H1 (cell line): Measurements from ENCODE around the gene PRKCA. TPM values are rescaled to one million over a fixed set of nuclear protein-coding genes. Genes with fewer than 3 reads are reported as not detected.

Experiments used
- CTCF ChIA-PET: fragments of 300-600 bp; sonication (Branson Sonifier 250); formaldehyde crosslinking; loops from one replicate; lab custom pipeline; 2021; ENCODE audit not compliant: partially characterized antibody; lab: Charles Lee
- POLR2A ChIA-PET: fragments of 300-600 bp; sonication (Branson Sonifier 250); formaldehyde crosslinking; loops from one replicate; lab custom pipeline; 2021; ENCODE audit warnings: inconsistent platforms; ENCODE audit not compliant: partially characterized antibody; lab: Charles Lee
- DNase-seq, 2 experiments: peaks; one replicate each; pipeline versions ENCODE4 v3.0.0 to v3.0.0-alpha.2; 2010 to 2022; ENCODE audit warnings: low spot score in 2 of 2, low read depth in 1 of 2, mixed read lengths in 1 of 2
- FAIRE-seq: peaks from 2 replicates; lab custom pipeline; 2011; peaks lifted over from hg19 to GRCh38; lab: Jason Lieb, UNC
- H2AFZ ChIP-seq: 2 replicates; pipeline ENCODE4 v1.8.1; 2012; ENCODE audit warnings: low read length, inconsistent platforms
- H2AK5ac ChIP-seq: 2 replicates; pipeline ENCODE4 v1.6.1; 2013; ENCODE audit warnings: low read depth, low read length
- H2BK120ac ChIP-seq: replicated peaks from 2 replicates; pipeline ENCODE3; 2013; ENCODE audit warnings: low read depth, low read length, inconsistent platforms
- H2BK12ac ChIP-seq: 2 replicates; pipeline ENCODE4 v1.6.1; 2013; ENCODE audit warnings: low read depth, low read length
- H2BK15ac ChIP-seq: 2 replicates; pipeline ENCODE4 v1.6.1; 2013; ENCODE audit warnings: low read length
- H2BK20ac ChIP-seq: 2 replicates; pipeline ENCODE4 v1.6.1; 2013; ENCODE audit warnings: low read length
- H2BK5ac ChIP-seq: 2 replicates; pipeline ENCODE4 v1.6.1; 2013; ENCODE audit warnings: low read depth, low read length
- H3K14ac ChIP-seq: 2 replicates; pipeline ENCODE4 v1.6.1; 2013; ENCODE audit warnings: inconsistent platforms; ENCODE audit not compliant: insufficient read length
- H3K18ac ChIP-seq: 2 replicates; pipeline ENCODE4 v1.6.1; 2013; ENCODE audit warnings: low read length; ENCODE audit errors: extremely low read depth
- H3K23ac ChIP-seq: 2 replicates; pipeline ENCODE4 v1.6.1; 2013; ENCODE audit warnings: inconsistent platforms; ENCODE audit not compliant: insufficient read length
- H3K23me2 ChIP-seq: 2 replicates; pipeline ENCODE4 v1.6.1; 2013; ENCODE audit warnings: low read depth, low read length
- H3K27ac ChIP-seq: 2 replicates; pipeline ENCODE4 v1.6.1; 2011; ENCODE audit warnings: low read depth, low read length, inconsistent platforms
- H3K27me3 ChIP-seq, 4 experiments: replicated peaks in 1 of 4; 1 replicate in 1 of 4; 2 replicates in 3 of 4; pipeline versions ENCODE4 v1.6.1 to v1.8.1; 2011 to 2013; ENCODE audit warnings: low read length in 3 of 4, mild to moderate bottlenecking in 3 of 4, inconsistent platforms in 2 of 4, mixed read lengths in 2 of 4, moderate library complexity in 1 of 4; ENCODE audit not compliant: control insufficient read depth in 3 of 4, insufficient read depth in 3 of 4; ENCODE audit errors: extremely low read depth in 1 of 4
- H3K36me3 ChIP-seq, 4 experiments: 2 replicates each; pipeline versions ENCODE4 v1.6.1 to v1.8.1; 2011 to 2013; ENCODE audit warnings: mild to moderate bottlenecking in 4 of 4, low read length in 3 of 4, moderate library complexity in 2 of 4, control low read depth in 1 of 4, inconsistent platforms in 1 of 4; ENCODE audit not compliant: insufficient read depth in 4 of 4, control insufficient read depth in 2 of 4
- H3K4ac ChIP-seq: replicated peaks from 2 replicates; pipeline ENCODE3; 2013; ENCODE audit warnings: low read length, low read depth, mixed read lengths, inconsistent platforms; ENCODE audit not compliant: insufficient read length
- H3K4me1 ChIP-seq, 4 experiments: replicated peaks in 1 of 4; 1 replicate in 1 of 4; 2 replicates in 3 of 4; pipeline versions ENCODE4 v1.6.1 to v1.8.1; 2011 to 2013; ENCODE audit warnings: low read length in 3 of 4, inconsistent platforms in 2 of 4, mixed read lengths in 1 of 4; ENCODE audit not compliant: insufficient read depth in 4 of 4, control insufficient read depth in 3 of 4
- H3K4me2 ChIP-seq, 2 experiments: 2 replicates each; pipeline versions ENCODE4 v1.6.1 to v1.8.1; 2011 to 2013; ENCODE audit warnings: low read depth in 2 of 2, low read length in 2 of 2, control low read depth in 1 of 2, inconsistent platforms in 1 of 2, mild to moderate bottlenecking in 1 of 2; ENCODE audit not compliant: insufficient read depth in 1 of 2
- H3K4me3 ChIP-seq, 4 experiments: fragments of 200-600, 300-600 bp in 1 of 4; sonication (generic), shearing (Covaris generic), sonication (Bioruptor Twin) in 1 of 4; 2 replicates each; pipeline versions ENCODE4 v1.5.1 to v1.8.1; 2011 to 2016; ENCODE audit warnings: low read length in 4 of 4, low read depth in 3 of 4, control low read depth in 2 of 4, inconsistent platforms in 2 of 4, mild to moderate bottlenecking in 2 of 4, mixed read lengths in 1 of 4, moderate library complexity in 1 of 4; ENCODE audit not compliant: insufficient read depth in 2 of 4; ENCODE audit errors: extremely low read depth in 1 of 4
- H3K56ac ChIP-seq: replicated peaks from 2 replicates; pipeline ENCODE3; 2013; ENCODE audit warnings: low read depth, mild to moderate bottlenecking, mixed read lengths, low read length, inconsistent platforms; ENCODE audit not compliant: insufficient read length
- H3K79me1 ChIP-seq: 2 replicates; pipeline ENCODE4 v1.6.1; 2013; ENCODE audit warnings: low read depth, low read length, control low read depth
- H3K79me2 ChIP-seq, 2 experiments: 2 replicates each; pipeline versions ENCODE4 v1.6.1 to v1.8.1; 2012 to 2013; ENCODE audit warnings: low read length in 2 of 2, mild to moderate bottlenecking in 2 of 2, inconsistent platforms in 1 of 2; ENCODE audit not compliant: insufficient read depth in 2 of 2, control insufficient read depth in 1 of 2
- H3K9ac ChIP-seq, 4 experiments: replicated peaks in 1 of 4; 1 replicate in 1 of 4; 2 replicates in 3 of 4; pipeline versions ENCODE4 v1.6.1 to v1.8.1; 2011 to 2013; ENCODE audit warnings: low read depth in 3 of 4, low read length in 3 of 4, control low read depth in 2 of 4, mild to moderate bottlenecking in 2 of 4, moderate library complexity in 2 of 4, inconsistent platforms in 1 of 4; ENCODE audit errors: extremely low read depth in 1 of 4
- H3K9me3 ChIP-seq, 2 experiments: 2 replicates each; pipeline versions ENCODE4 v1.6.1 to v1.8.1; 2012 to 2013; ENCODE audit warnings: mild to moderate bottlenecking in 2 of 2, moderate library complexity in 2 of 2, control low read depth in 1 of 2, inconsistent platforms in 1 of 2, low read depth in 1 of 2, low read length in 1 of 2, mixed read lengths in 1 of 2; ENCODE audit not compliant: insufficient read depth in 2 of 2
- H4K20me1 ChIP-seq, 2 experiments: replicated peaks in 1 of 2; 2 replicates each; pipeline versions ENCODE3 to v1.8.1; 2011 to 2013; ENCODE audit warnings: inconsistent platforms in 2 of 2, low read length in 2 of 2, mild to moderate bottlenecking in 1 of 2; ENCODE audit not compliant: insufficient read depth in 2 of 2, control insufficient read depth in 1 of 2
- H4K5ac ChIP-seq: 2 replicates; pipeline ENCODE4 v1.6.1; 2013; ENCODE audit warnings: low read length, low read depth, mixed read lengths, inconsistent platforms; ENCODE audit not compliant: insufficient read length
- H4K8ac ChIP-seq: 2 replicates; pipeline ENCODE4 v1.8.0; 2013; ENCODE audit warnings: mild to moderate bottlenecking, moderate library complexity, low read length, inconsistent platforms; ENCODE audit not compliant: insufficient read depth; ENCODE audit errors: extremely low read depth
- H4K91ac ChIP-seq: replicated peaks from 2 replicates; pipeline ENCODE3; 2013; ENCODE audit warnings: low read length, mixed read lengths, inconsistent platforms; ENCODE audit not compliant: insufficient read length
- KDM1A ChIP-seq: fragments of 200-600, 300-600 bp; sonication (generic); IDR thresholded peaks from 2 replicates; pipeline ENCODE4 v1.7.1; 2016; ENCODE audit warnings: mild to moderate bottlenecking, low read length, borderline replicate concordance
- RAD21 ChIP-seq, 2 experiments: IDR thresholded peaks in 1 of 2; conservative IDR thresholded peaks in 1 of 2; 2 replicates each; pipeline ENCODE4 v1.6.1; 2011; ENCODE audit warnings: low read depth in 2 of 2, low read length in 2 of 2, improper control_type of control experiment in 1 of 2, inconsistent platforms in 1 of 2, mild to moderate bottlenecking in 1 of 2, moderate library complexity in 1 of 2
- TCF12 ChIP-seq: IDR thresholded peaks from 2 replicates; pipeline ENCODE4 v1.6.1; 2011; ENCODE audit warnings: low read depth, mild to moderate bottlenecking, low read length
- YY1 ChIP-seq: IDR thresholded peaks from 2 replicates; pipeline ENCODE4 v1.6.1; 2011; ENCODE audit warnings: low read depth, mild to moderate bottlenecking, low read length
- WGBS, 2 experiments: shearing (Covaris generic) in 1 of 2; methylation state at CpG; one replicate each; pipeline versions ENCODE4 v1.1.6 to v1.1.7; 2013 to 2015; ENCODE audit warnings: low lambda C conversion rate in 2 of 2, mixed read lengths in 2 of 2, inconsistent platforms in 1 of 2, low coverage in 1 of 2, missing lambda C conversion rate in 1 of 2; ENCODE audit not compliant: insufficient replicate concordance in 2 of 2, insufficient coverage in 1 of 2, insufficient read length in 1 of 2; ENCODE audit errors: extremely low coverage in 1 of 2, missing lambda C conversion rate in 1 of 2; 5-methylcytosine and 5-hydroxymethylcytosine counted together
- polyA plus RNA-seq, 7 experiments: library from polyadenylated mRNA; depleted of rRNA in 3 of 7; stranded (reverse) in 5 of 7; unstranded in 2 of 7; fragments of >200 nt in 5 of 7; fragments of 200-250 nt in 2 of 7; gene quantifications; 1 replicate in 5 of 7; 2 replicates in 1 of 7; 4 replicates in 1 of 7; pipeline versions ENCODE4 v1.2.1 to v1.2.3, GENCODE V29; 2011 to 2013; ENCODE audit warnings: missing spikeins in 2 of 7, mixed read lengths in 2 of 7
- total RNA-seq: library from RNA; stranded (reverse); fragmentation: NEBNext Ultra II Directional; extraction: Animal tissue kit (Norgen Biotek cat#: 25700); gene quantifications from 2 replicates; pipeline ENCODE4 v1.2.1, GENCODE V29; 2021
- TF ChIP-seq, protein P1 (sequence below), 3 experiments: IDR thresholded peaks; 1 replicate in 2 of 3; 2 replicates in 1 of 3; pipeline versions ENCODE4 v1.5.1 to v1.6.1; 2011; ENCODE audit warnings: low read length in 3 of 3, mild to moderate bottlenecking in 3 of 3, inconsistent platforms in 2 of 3, low read depth in 1 of 3, moderate library complexity in 1 of 3; ENCODE audit not compliant: insufficient read depth in 1 of 3; ENCODE audit errors: control extremely low read depth in 1 of 3

PRKCA gene
- total and polyA plus RNA-seq, 2 of the 8 experiments (the other 6 are each of a cell fraction or from before 2014, with no cell fraction given): 5.8 to 17.8 TPM

GRCh38 chr17:66737524-66737923 is 435.1 kb downstream of the PRKCA start:
- no peaks in the 10 kb centered on the region for H3K79me2 ChIP-seq
- no peak overlapping the region for H4K91ac ChIP-seq
- no peak overlapping the region for H2BK5ac ChIP-seq
- H4K20me1 ChIP-seq: no peaks in the 10 kb centered on the region
- H2BK12ac ChIP-seq: no peak overlapping the region
- POLR2A ChIA-PET: no interaction called here
- no peak overlapping the region for H3K4ac ChIP-seq
- no peak overlapping the region for H3K9ac ChIP-seq
- no peak overlapping the region for H3K4me3 ChIP-seq
- no peak overlapping the region for H4K5ac ChIP-seq
- CTCF ChIA-PET: interaction anchor here (0.6 to 4.3 kb wide), 33 partner anchors 10 to 237 kb away, joined by 3 to 33 read pairs (median 5); partner anchors contain the start of gene CACNG5
- H3K23ac ChIP-seq: no peak overlapping the region
- peaks cover 0 to 4% (median 3%) of the 10 kb centered on the region in 4 experiments; a peak in 2 of 7 replicates for H3K4me1 ChIP-seq
- WGBS, 2 experiments: 57% methylated on average over 12 of the region's 12 CpGs; no CpG with 5 or more reads in 1 of the 2 experiments
- H3K18ac ChIP-seq: no peak overlapping the region
- DNase-seq (peak in 1 of 2 experiments; percentile 19), FAIRE-seq (no peak)
- no peaks in the 10 kb centered on the region for H3K9me3 ChIP-seq
- H3K36me3 ChIP-seq: peaks cover 0 to 3% (median 1%) of the 10 kb centered on the region in 4 experiments; a peak in 3 of 8 replicates
- H3K27me3 ChIP-seq: no peaks in the 10 kb centered on the region
- no peak overlapping the region for H2BK120ac ChIP-seq
- H3K4me2 ChIP-seq: no peak overlapping the region
- no peak overlapping the region for H3K14ac ChIP-seq
- H4K8ac ChIP-seq: no peak overlapping the region; the same call in 1 of the 2 replicates
- H2AFZ ChIP-seq: no peak overlapping the region
- no peaks in the 10 kb centered on the region for H3K79me1 ChIP-seq
- H2BK15ac ChIP-seq: no peak overlapping the region
- H3K27ac ChIP-seq: no peak overlapping the region
- no peak overlapping the region for H3K56ac ChIP-seq
- H2BK20ac ChIP-seq: no peak overlapping the region
- TF ChIP-seq KDM1A (no peak), YY1 (peak; percentile 35; the same call in 1 of the 2 replicates), TCF12 (no peak), RAD21 (IDR thresholded peaks at IDR 0.05 in 1 of 2, conservative IDR thresholded peaks at IDR 0.05 in 1 of 2; ENCODE audit: low read depth in 2 of 2, low read length in 2 of 2) (peak; percentile 88 to 92)
- TF ChIP-seq, protein P1, sequence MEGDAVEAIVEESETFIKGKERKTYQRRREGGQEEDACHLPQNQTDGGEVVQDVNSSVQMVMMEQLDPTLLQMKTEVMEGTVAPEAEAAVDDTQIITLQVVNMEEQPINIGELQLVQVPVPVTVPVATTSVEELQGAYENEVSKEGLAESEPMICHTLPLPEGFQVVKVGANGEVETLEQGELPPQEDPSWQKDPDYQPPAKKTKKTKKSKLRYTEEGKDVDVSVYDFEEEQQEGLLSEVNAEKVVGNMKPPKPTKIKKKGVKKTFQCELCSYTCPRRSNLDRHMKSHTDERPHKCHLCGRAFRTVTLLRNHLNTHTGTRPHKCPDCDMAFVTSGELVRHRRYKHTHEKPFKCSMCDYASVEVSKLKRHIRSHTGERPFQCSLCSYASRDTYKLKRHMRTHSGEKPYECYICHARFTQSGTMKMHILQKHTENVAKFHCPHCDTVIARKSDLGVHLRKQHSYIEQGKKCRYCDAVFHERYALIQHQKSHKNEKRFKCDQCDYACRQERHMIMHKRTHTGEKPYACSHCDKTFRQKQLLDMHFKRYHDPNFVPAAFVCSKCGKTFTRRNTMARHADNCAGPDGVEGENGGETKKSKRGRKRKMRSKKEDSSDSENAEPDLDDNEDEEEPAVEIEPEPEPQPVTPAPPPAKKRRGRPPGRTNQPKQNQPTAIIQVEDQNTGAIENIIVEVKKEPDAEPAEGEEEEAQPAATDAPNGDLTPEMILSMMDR (IDR thresholded peaks at IDR 0.05; ENCODE audit: control extremely low read depth in 1 of 3, insufficient read depth in 1 of 3, low read depth in 1 of 3, low read length in 3 of 3): peak; percentile 78 to 83 (median 78)
- no peak overlapping the region for H2AK5ac ChIP-seq
- no peaks in the 10 kb centered on the region for H3K23me2 ChIP-seq
